PC-9 (cell line): ENCODE results near the gene SPECC1L. TPM values are rescaled to one million over a fixed set of nuclear protein-coding genes. Genes with fewer than 3 reads are reported as not detected.
A peak's percentile ranks its signal among the peaks of the same experiment; 100 is the strongest.
"Not testable (repeated sequence)": the region's sequence is repeated elsewhere in the genome, so short reads cannot be mapped to it uniquely, and the experiment has no call there.

Experiments used
- BruUV-seq: library from RNA; stranded (reverse); fragments of 400-500 nt; replicated peaks from 2 replicates; lab custom pipeline; 2021; lab: Mats Ljungman, UMichigan
- CTCF ChIA-PET: fragments of 300-600 bp; sonication (Branson Sonifier 250); formaldehyde crosslinking; loops from one replicate; lab custom pipeline; 2022; ENCODE audit warnings: antibody characterized with exemption; lab: Charles Lee
- POLR2A ChIA-PET: fragments of 300-600 bp; sonication (Branson Sonifier 250); formaldehyde crosslinking; loops from one replicate; lab custom pipeline; 2022; ENCODE audit warnings: antibody characterized with exemption; ENCODE audit not compliant: unreplicated experiment; lab: Charles Lee
- DNase-seq, 2 experiments: peaks; one replicate each; pipeline versions ENCODE4 v3.0.0 to v3.0.0-alpha.2; 2015 to 2022; ENCODE audit warnings: mixed read lengths in 1 of 2
- H2AFZ ChIP-seq: fragments of 200-600 bp; sonication (generic); 2 replicates; pipeline ENCODE4 v1.8.1; 2017; ENCODE audit warnings: antibody characterized with exemption
- H3F3A ChIP-seq: fragments of 200-600 bp; sonication (generic); 2 replicates; pipeline ENCODE4 v1.8.1; 2017; ENCODE audit warnings: antibody characterized with exemption, mild to moderate bottlenecking, low read depth; ENCODE audit not compliant: insufficient read depth
- H3K27ac ChIP-seq: fragments of 200-600 bp; sonication (generic); 2 replicates; pipeline ENCODE4 v1.6.1; 2016; ENCODE audit warnings: mixed run types
- H3K27me3 ChIP-seq: fragments of 200-600 bp; sonication (generic); 2 replicates; pipeline ENCODE4 v1.6.1; 2016; ENCODE audit warnings: low read depth, mixed run types; ENCODE audit not compliant: insufficient read depth
- H3K36me3 ChIP-seq: fragments of 200-600 bp; sonication (generic); 2 replicates; pipeline ENCODE4 v1.6.1; 2016; ENCODE audit warnings: low read depth, mixed run types
- H3K4me1 ChIP-seq: fragments of 200-600 bp; sonication (generic); replicated peaks from 2 replicates; pipeline ENCODE4 v1.6.1; 2016; ENCODE audit warnings: mixed run types; ENCODE audit not compliant: insufficient read depth
- H3K4me2 ChIP-seq: fragments of 200-600 bp; sonication (generic); 2 replicates; pipeline ENCODE4 v1.6.1; 2017; ENCODE audit warnings: mixed run types
- H3K4me3 ChIP-seq: fragments of 200-600 bp; sonication (generic); 2 replicates; pipeline ENCODE4 v1.6.1; 2016; ENCODE audit warnings: mixed run types
- H3K79me2 ChIP-seq: fragments of 200-600 bp; sonication (generic); 2 replicates; pipeline ENCODE4 v1.6.1; 2017; ENCODE audit warnings: low read depth, mixed run types
- H3K9me2 ChIP-seq: fragments of 200-600 bp; sonication (generic); 2 replicates; pipeline ENCODE4 v1.8.1; 2017; ENCODE audit warnings: mild to moderate bottlenecking; ENCODE audit not compliant: insufficient read depth
- H3K9me3 ChIP-seq: fragments of 200-600 bp; sonication (generic); 2 replicates; pipeline ENCODE4 v1.8.1; 2016; ENCODE audit warnings: low read depth; ENCODE audit not compliant: insufficient read depth
- H4K20me1 ChIP-seq: fragments of 200-600 bp; sonication (generic); 2 replicates; pipeline ENCODE4 v1.8.1; 2017; ENCODE audit not compliant: insufficient read depth
- CTCF ChIP-seq: fragments of 200-600 bp; sonication (generic); conservative IDR thresholded peaks from 2 replicates; pipeline ENCODE4 v1.6.1; 2017; ENCODE audit warnings: mixed run types, antibody characterized with exemption, mild to moderate bottlenecking, moderate library complexity
- EZH2 ChIP-seq: fragments of 200-600 bp; sonication (generic); IDR thresholded peaks from 2 replicates; pipeline ENCODE4 v1.8.0; 2017; ENCODE audit warnings: antibody characterized with exemption, low read depth
- intact Hi-C: fragments of 100-400 bp; cut with micrococcal nuclease; formaldehyde crosslinking; loops from one replicate; pipeline ENCODE4 v1.10.0; 2022; ENCODE audit not compliant: unreplicated experiment
- total RNA-seq: library from RNA; stranded (reverse); gene quantifications from 2 replicates; pipeline ENCODE4 v1.2.3, GENCODE V29; 2021

The SPECC1L gene
- total RNA-seq, 1 experiment from 2014 or later = 38.9 TPM

- H2AFZ ChIP-seq, H3K27ac ChIP-seq, POLR2A ChIA-PET, H3K9me2 ChIP-seq, H3K27me3 ChIP-seq, H3K36me3 ChIP-seq, intact Hi-C loops, H3K9me3 ChIP-seq, H3K4me3 ChIP-seq, H3F3A ChIP-seq, H3K4me2 ChIP-seq, DNase-seq, H4K20me1 ChIP-seq, BruUV-seq, CTCF ChIA-PET: not testable (repeated sequence)
- peaks cover 28% of the 10 kb centered on the region for H3K4me1 ChIP-seq
- H3K79me2 ChIP-seq = peaks cover 66% of the 10 kb centered on the region
Observed at GRCh38 chr22:24274696-24275405, 4.2 kb downstream of the SPECC1L start.

GRCh38 chr22:24280363-24280762 lies 9.7 kb downstream of the SPECC1L start:
- POLR2A ChIA-PET, H3K36me3 ChIP-seq, H3K27me3 ChIP-seq, BruUV-seq, intact Hi-C loops, H4K20me1 ChIP-seq, H3K4me3 ChIP-seq, DNase-seq, CTCF ChIA-PET, H3K9me2 ChIP-seq, H3K9me3 ChIP-seq, H3K4me2 ChIP-seq, H2AFZ ChIP-seq: not testable (repeated sequence)
- H3K27ac ChIP-seq = peak overlapping the region; percentile 89; the same call in 1 of the 2 replicates
- H3K79me2 ChIP-seq = peaks cover 68% of the 10 kb centered on the region
- H3F3A ChIP-seq = peaks cover 18% of the 10 kb centered on the region
- peaks cover 37% of the 10 kb centered on the region for H3K4me1 ChIP-seq

GRCh38 chr22:24282401-24282800 lies 11.8 kb downstream of the SPECC1L start:
- peak overlapping the region; percentile 13; the same call in 1 of the 2 replicates for H3K4me3 ChIP-seq
- POLR2A ChIA-PET = interaction anchor here (1.0 kb wide), 1 partner anchor 12 kb away, joined by 4 read pairs; the partner anchor contains the start of gene SPECC1L
- TF ChIP-seq EZH2 = no peak
- TF ChIP-seq CTCF = no peak
- BruUV-seq = no TSS peak
- peaks cover 71% of the 10 kb centered on the region for H3K79me2 ChIP-seq
- H4K20me1 ChIP-seq = no peaks in the 10 kb centered on the region
- H3K4me1 ChIP-seq = peaks cover 37% of the 10 kb centered on the region
- intact Hi-C loops = loop anchor here (1.0 kb wide), 1 partner anchor 21 kb away; no protein-coding TSS in a partner anchor
- no peaks in the 10 kb centered on the region for H3K27me3 ChIP-seq
- DNase-seq = peak in 1 of 2 experiments; percentile 92
- no peak overlapping the region for H2AFZ ChIP-seq
- CTCF ChIA-PET = no interaction called here
- H3K9me3 ChIP-seq = no peaks in the 10 kb centered on the region
- H3K4me2 ChIP-seq = peak overlapping the region; percentile 64
- no peaks in the 10 kb centered on the region for H3K9me2 ChIP-seq
- H3K27ac ChIP-seq = peak overlapping the region; percentile 89
- H3K36me3 ChIP-seq = peaks cover 6% of the 10 kb centered on the region; the same call in 1 of the 2 replicates
- H3F3A ChIP-seq = peaks cover 18% of the 10 kb centered on the region

GRCh38 chr22:24284747-24285203 lies 14.1 kb downstream of the SPECC1L start:
- POLR2A ChIA-PET = no interaction called here

More at GRCh38 chr22:24284747-24285203, 14.1 kb downstream of the SPECC1L start:
- no peak overlapping the region for H3K4me2 ChIP-seq
- H3K4me1 ChIP-seq = peaks cover 49% of the 10 kb centered on the region
- peak in 1 of 2 experiments; percentile 45 for DNase-seq
- H4K20me1 ChIP-seq = no peaks in the 10 kb centered on the region
- no peak overlapping the region for H2AFZ ChIP-seq
- intact Hi-C loops = no loop called here
- no peaks in the 10 kb centered on the region for H3K27me3 ChIP-seq
- CTCF ChIA-PET = no interaction called here
- peaks cover 6% of the 10 kb centered on the region; the same call in 1 of the 2 replicates for H3K36me3 ChIP-seq
- no peak overlapping the region for H3K4me3 ChIP-seq
- TF ChIP-seq EZH2 (no peak), CTCF (no peak)
- H3K79me2 ChIP-seq = peaks cover 73% of the 10 kb centered on the region
- no peaks in the 10 kb centered on the region for H3K9me3 ChIP-seq
- no TSS peak for BruUV-seq
- peaks cover 25% of the 10 kb centered on the region for H3F3A ChIP-seq
- no peaks in the 10 kb centered on the region for H3K9me2 ChIP-seq
- H3K27ac ChIP-seq = no peak overlapping the region
